Measurements from ENCODE around the gene PSTPIP2. TPM values are rescaled to one million over a fixed set of nuclear protein-coding genes. Genes with fewer than 3 reads are reported as not detected.
"Not testable (repeated sequence)": the region's sequence is repeated elsewhere in the genome, so short reads cannot be mapped to it uniquely, and the experiment has no call there.

The PSTPIP2 gene
- total RNA-seq, 1 experiment from 2014 or later, result not detected

DNA sequence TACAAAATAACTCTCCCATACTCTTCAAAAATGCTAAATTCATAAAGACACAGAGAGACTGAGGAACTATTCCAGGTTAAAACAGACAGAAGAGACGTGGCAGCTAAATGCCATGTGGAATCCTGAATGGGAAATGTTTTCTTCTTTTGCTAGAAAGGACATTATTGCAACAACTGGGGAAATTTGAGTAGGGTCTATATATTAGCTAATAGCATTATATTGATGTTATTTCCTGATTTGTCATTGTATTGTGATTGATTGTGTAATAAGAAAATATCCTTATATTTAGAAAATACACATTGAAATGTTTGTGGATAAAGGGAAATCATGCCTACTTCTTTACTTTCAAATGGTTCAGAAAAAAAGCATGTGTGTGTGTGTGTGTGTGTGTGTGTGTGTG lies 23.4 kb downstream of the PSTPIP2 start:
- Histone ChIP-seq H3K4me2 (no peak overlapping the region), H2AFZ (no peak overlapping the region), H3K4me3 (no peak overlapping the region), H3F3A (ENCODE audit: insufficient read depth, low read depth) (no peaks in the 10 kb centered on the region), H3K9me2 (ENCODE audit: insufficient read depth) (no peaks in the 10 kb centered on the region), H3K27me3 (ENCODE audit: insufficient read depth, low read depth) (no peaks in the 10 kb centered on the region), H3K9me3 (ENCODE audit: insufficient read depth, low read depth) (no peaks in the 10 kb centered on the region), H3K27ac (no peak overlapping the region), H3K36me3 (ENCODE audit: low read depth) (no peaks in the 10 kb centered on the region), H3K79me2 (ENCODE audit: low read depth) (no peaks in the 10 kb centered on the region), H3K4me1 (replicated peaks; ENCODE audit: insufficient read depth) (no peaks in the 10 kb centered on the region), H4K20me1 (ENCODE audit: insufficient read depth) (no peaks in the 10 kb centered on the region)
- no TSS peak for BruUV-seq (replicated peaks)
- ChIA-PET POLR2A (ENCODE audit: unreplicated experiment) (no interaction called here), CTCF (no interaction called here)
- intact Hi-C loops (cut with micrococcal nuclease; ENCODE audit: unreplicated experiment), result no loop called here
- DNase-seq, result no peak
- TF ChIP-seq, protein P1, sequence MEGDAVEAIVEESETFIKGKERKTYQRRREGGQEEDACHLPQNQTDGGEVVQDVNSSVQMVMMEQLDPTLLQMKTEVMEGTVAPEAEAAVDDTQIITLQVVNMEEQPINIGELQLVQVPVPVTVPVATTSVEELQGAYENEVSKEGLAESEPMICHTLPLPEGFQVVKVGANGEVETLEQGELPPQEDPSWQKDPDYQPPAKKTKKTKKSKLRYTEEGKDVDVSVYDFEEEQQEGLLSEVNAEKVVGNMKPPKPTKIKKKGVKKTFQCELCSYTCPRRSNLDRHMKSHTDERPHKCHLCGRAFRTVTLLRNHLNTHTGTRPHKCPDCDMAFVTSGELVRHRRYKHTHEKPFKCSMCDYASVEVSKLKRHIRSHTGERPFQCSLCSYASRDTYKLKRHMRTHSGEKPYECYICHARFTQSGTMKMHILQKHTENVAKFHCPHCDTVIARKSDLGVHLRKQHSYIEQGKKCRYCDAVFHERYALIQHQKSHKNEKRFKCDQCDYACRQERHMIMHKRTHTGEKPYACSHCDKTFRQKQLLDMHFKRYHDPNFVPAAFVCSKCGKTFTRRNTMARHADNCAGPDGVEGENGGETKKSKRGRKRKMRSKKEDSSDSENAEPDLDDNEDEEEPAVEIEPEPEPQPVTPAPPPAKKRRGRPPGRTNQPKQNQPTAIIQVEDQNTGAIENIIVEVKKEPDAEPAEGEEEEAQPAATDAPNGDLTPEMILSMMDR (conservative IDR thresholded peaks at IDR 0.05), result no peak
- no peak for TF ChIP-seq EZH2 (IDR thresholded peaks at IDR 0.05; ENCODE audit: low read depth)

DNA sequence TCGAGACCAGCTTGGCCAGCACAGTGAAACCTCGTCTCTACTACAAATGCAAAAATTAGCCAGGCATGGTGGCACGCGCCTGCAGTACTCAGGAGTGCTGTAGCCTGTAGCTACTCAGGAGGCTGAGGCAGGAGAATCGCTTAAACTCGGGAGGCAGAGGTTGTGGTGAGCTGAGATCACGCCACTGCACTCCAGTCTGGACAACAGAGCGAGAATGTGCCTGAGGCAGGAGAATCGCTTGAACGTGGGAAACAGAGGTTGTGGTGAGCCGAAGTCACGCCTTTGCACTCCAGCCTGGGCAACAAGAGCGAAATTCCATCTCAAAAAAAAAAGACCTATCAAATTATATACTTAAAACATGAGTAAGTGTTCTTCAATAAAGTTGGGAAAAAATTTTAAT lies 24.7 kb downstream of the PSTPIP2 start:
- H3K4me2 ChIP-seq; DNase-seq; CTCF ChIA-PET; H3K4me3 ChIP-seq; H3K4me1 ChIP-seq (replicated peaks; ENCODE audit: insufficient read depth); H2AFZ ChIP-seq; H3K27ac ChIP-seq; H3F3A ChIP-seq (ENCODE audit: insufficient read depth, low read depth); H3K9me3 ChIP-seq (ENCODE audit: insufficient read depth, low read depth); H3K27me3 ChIP-seq (ENCODE audit: insufficient read depth, low read depth); BruUV-seq (replicated peaks); H4K20me1 ChIP-seq (ENCODE audit: insufficient read depth); H3K36me3 ChIP-seq (ENCODE audit: low read depth); intact Hi-C loops (cut with micrococcal nuclease; ENCODE audit: unreplicated experiment); H3K79me2 ChIP-seq (ENCODE audit: low read depth); H3K9me2 ChIP-seq (ENCODE audit: insufficient read depth); POLR2A ChIA-PET (ENCODE audit: unreplicated experiment): not testable (repeated sequence)

DNA sequence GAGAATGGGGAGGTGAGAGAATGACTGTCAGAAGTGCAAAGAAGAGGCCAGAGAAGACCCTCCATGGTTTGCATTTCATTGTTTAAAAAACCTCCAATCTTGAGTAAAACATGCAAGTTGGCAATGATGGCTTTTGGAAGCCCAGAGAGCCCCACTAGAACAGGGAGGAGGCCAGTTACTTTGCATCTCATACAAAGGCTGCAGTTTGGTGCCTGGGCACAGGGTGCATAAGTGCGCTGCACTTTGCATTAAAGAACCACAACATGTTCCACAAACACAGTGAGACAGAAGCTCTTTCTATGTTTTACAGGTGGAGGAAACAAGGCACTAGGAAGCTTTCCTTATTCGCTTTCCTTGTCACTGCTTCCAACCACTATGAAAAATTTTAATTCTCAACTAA lies 25.4 kb downstream of the PSTPIP2 start:
- Histone ChIP-seq H3K4me3 (no peak overlapping the region), H4K20me1 (ENCODE audit: insufficient read depth) (no peaks in the 10 kb centered on the region), H3F3A (ENCODE audit: insufficient read depth, low read depth) (0 out of 2 replicates have a peak, but pooled peaks cover 8% of the 10 kb centered on the region), H2AFZ (no peak overlapping the region), H3K4me1 (replicated peaks; ENCODE audit: insufficient read depth) (no peaks in the 10 kb centered on the region), H3K79me2 (ENCODE audit: low read depth) (no peaks in the 10 kb centered on the region), H3K27ac (no peak overlapping the region), H3K4me2 (no peak overlapping the region), H3K9me2 (ENCODE audit: insufficient read depth) (no peaks in the 10 kb centered on the region), H3K36me3 (ENCODE audit: low read depth) (no peaks in the 10 kb centered on the region), H3K9me3 (ENCODE audit: insufficient read depth, low read depth) (no peaks in the 10 kb centered on the region), H3K27me3 (ENCODE audit: insufficient read depth, low read depth) (no peaks in the 10 kb centered on the region)
- no TSS peak for BruUV-seq (replicated peaks)
- no peak for DNase-seq
- intact Hi-C loops (cut with micrococcal nuclease; ENCODE audit: unreplicated experiment), result no loop called here
- CTCF ChIA-PET, result no interaction called here
- TF ChIP-seq, protein P1 (conservative IDR thresholded peaks at IDR 0.05), result no peak
- no peak for TF ChIP-seq EZH2 (IDR thresholded peaks at IDR 0.05; ENCODE audit: low read depth)
- POLR2A ChIA-PET (ENCODE audit: unreplicated experiment), result no interaction called here

DNA sequence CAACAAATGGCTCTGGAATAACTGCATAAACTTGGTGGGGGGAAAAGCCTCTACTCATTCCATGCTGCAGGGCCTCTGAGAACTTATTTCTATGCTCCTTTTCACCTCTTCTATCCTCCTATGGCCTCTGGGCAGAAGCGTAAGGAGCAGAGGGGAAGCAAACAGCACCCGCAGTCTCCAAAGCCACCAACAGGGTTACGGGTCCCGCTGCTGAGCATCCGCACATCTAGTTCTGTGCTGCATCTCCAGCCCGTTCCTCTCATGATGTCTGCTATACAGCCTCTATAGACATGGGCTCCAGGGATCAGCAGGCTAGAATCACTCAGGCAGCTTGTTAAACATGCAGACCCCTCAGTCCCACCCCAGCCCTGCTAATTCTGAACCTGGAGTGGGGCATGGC lies 25.9 kb downstream of the PSTPIP2 start:
- DNase-seq, result no peak
- no peak for TF ChIP-seq EZH2 (IDR thresholded peaks at IDR 0.05; ENCODE audit: low read depth)
- TF ChIP-seq, protein P1 (conservative IDR thresholded peaks at IDR 0.05), result no peak
- H3K9me2 ChIP-seq (ENCODE audit: insufficient read depth), result no peaks in the 10 kb centered on the region
- no peak overlapping the region for H3K4me3 ChIP-seq
- intact Hi-C loops (cut with micrococcal nuclease; ENCODE audit: unreplicated experiment), result no loop called here
- H3K27ac ChIP-seq, result no peak overlapping the region
- 0 out of 2 replicates have a peak, but pooled peaks cover 8% of the 10 kb centered on the region for H3F3A ChIP-seq (ENCODE audit: insufficient read depth, low read depth)
- BruUV-seq (replicated peaks), result no TSS peak
- no peaks in the 10 kb centered on the region for H3K36me3 ChIP-seq (ENCODE audit: low read depth)
- POLR2A ChIA-PET (ENCODE audit: unreplicated experiment), result no interaction called here
- H2AFZ ChIP-seq, result no peak overlapping the region
- no peaks in the 10 kb centered on the region for H3K4me1 ChIP-seq (replicated peaks; ENCODE audit: insufficient read depth)
- no peaks in the 10 kb centered on the region for H3K79me2 ChIP-seq (ENCODE audit: low read depth)
- no peaks in the 10 kb centered on the region for H3K27me3 ChIP-seq (ENCODE audit: insufficient read depth, low read depth)
- no peaks in the 10 kb centered on the region for H4K20me1 ChIP-seq (ENCODE audit: insufficient read depth)
- CTCF ChIA-PET, result no interaction called here
- no peak overlapping the region for H3K4me2 ChIP-seq
- H3K9me3 ChIP-seq (ENCODE audit: insufficient read depth, low read depth), result no peaks in the 10 kb centered on the region

Data from PC-9 (cell line).